Right cardiac atrium (tissue), 5 donors: ENCODE data around the gene RGS14. TPM values are rescaled to one million over a fixed set of nuclear protein-coding genes. Genes with fewer than 3 reads are reported as not detected.

ENCODE experiments used
- ATAC-seq, 2 donors: fragments of 200-7000 bp; cut with Tn5 transposase; one replicate each; pipeline versions ENCODE4 v1.8.0 to v1.9.1; 2020; ENCODE audit warnings: moderate library complexity in 2 of 2, mild to moderate bottlenecking in 1 of 2
- DNase-seq, 3 donors: peaks; one replicate each; pipeline ENCODE4 v3.0.0-alpha.2; 2020
- H3K27ac ChIP-seq: one replicate; pipeline ENCODE4 v1.5.1; 2013; ENCODE audit warnings: mild to moderate bottlenecking, low read length, control low read depth, moderate library complexity
- H3K27me3 ChIP-seq: one replicate; pipeline ENCODE4 v1.6.1; 2013; ENCODE audit not compliant: control insufficient read depth, insufficient read depth
- H3K4me1 ChIP-seq: one replicate; pipeline ENCODE4 v1.6.1; 2013; ENCODE audit warnings: low read length; ENCODE audit not compliant: control insufficient read depth, insufficient read depth
- H3K4me3 ChIP-seq: one replicate; pipeline ENCODE4 v1.5.1; 2013; ENCODE audit warnings: low read length, control low read depth
- H3K9me3 ChIP-seq: one replicate; pipeline ENCODE4 v1.6.1; 2013; ENCODE audit warnings: low read length; ENCODE audit not compliant: control insufficient read depth
- WGBS: extraction: QIAGEN DNeasy Blood & Tissue Kit; methylation state at CpG from one replicate; pipeline ENCODE4 v1.1.7; 2013; 5-methylcytosine and 5-hydroxymethylcytosine counted together
- intact Hi-C, 4 donors: fragments of 100-400 bp; cut with DNase I; formaldehyde crosslinking; loops; one replicate each; pipeline versions ENCODE4 v1.11.0 to v1.14.0; 2022 to 2023
- polyA plus RNA-seq: library from polyadenylated mRNA; stranded (reverse); fragments of 200-250 nt; gene quantifications from one replicate; pipeline ENCODE4 v1.2.3, GENCODE V29; 2013
- total RNA-seq, 4 donors: library from RNA; stranded (reverse); fragmentation: NEBNext Ultra II Directional; extraction: Animal tissue kit (Norgen Biotek cat#: 25700); gene quantifications; one replicate each; pipeline ENCODE4 v1.2.1, GENCODE V29; 2021
- donor health status: healthy with polysubstance abuse.
- donor health status: DM: no; HTN: yes; CAD: no.
- donor health status: DM: no; HTN: no; CAD: no.
- donor health status: DM: no; HTN: yes; CAD: no; lungs with severe emphysema.
- donor health status: DM: yes; HTN: yes; CAD: no.

Gene RGS14
- total and polyA plus RNA-seq, 5 donors = 3.8 to 5.1 (median 4.2) TPM

- intact Hi-C loops = no loop called here
- no peaks in the 10 kb centered on the region for H3K27me3 ChIP-seq
- no peak overlapping the region for H3K4me3 ChIP-seq
- no peak overlapping the region for H3K27ac ChIP-seq
- H3K4me1 ChIP-seq = peaks cover 4% of the 10 kb centered on the region
- WGBS = 79% methylated on average over 29 of the region's 29 CpGs
- no peak for ATAC-seq
- no peaks in the 10 kb centered on the region for H3K9me3 ChIP-seq
- peak in 1 of 3 donors; percentile 49 for DNase-seq
Measured at GRCh38 chr5:177367981-177368868, 10.5 kb downstream of the RGS14 start.

- H3K27ac ChIP-seq = no peak overlapping the region
- no peak for ATAC-seq
- peak in 1 of 3 donors; percentile 27 for DNase-seq
- WGBS = 81% methylated on average over 5 of the region's 5 CpGs
- no peak overlapping the region for H3K4me3 ChIP-seq
- H3K9me3 ChIP-seq = no peaks in the 10 kb centered on the region
- no peaks in the 10 kb centered on the region for H3K27me3 ChIP-seq
- intact Hi-C loops = no loop called here
- H3K4me1 ChIP-seq = peaks cover 4% of the 10 kb centered on the region
Measured at GRCh38 chr5:177368869-177369644, 11.3 kb downstream of the RGS14 start.

- Histone ChIP-seq H3K27me3 (no peaks in the 10 kb centered on the region), H3K9me3 (no peaks in the 10 kb centered on the region), H3K4me3 (no peak overlapping the region), H3K27ac (no peak overlapping the region), H3K4me1 (peaks cover 4% of the 10 kb centered on the region)
- ATAC-seq (no peak), DNase-seq (no peak)
- intact Hi-C loops = no loop called here
- 73% methylated on average over 11 of the region's 11 CpGs for whole genome bisulfite sequencing
Measured at GRCh38 chr5:177369645-177370440, 12.1 kb downstream of the RGS14 start.

- Histone ChIP-seq H3K27me3 (no peaks in the 10 kb centered on the region), H3K9me3 (no peaks in the 10 kb centered on the region), H3K4me1 (peaks cover 4% of the 10 kb centered on the region), H3K27ac (no peak overlapping the region), H3K4me3 (peak overlapping the region; percentile 31)
- peak; percentile 86 to 94 (median 91) for DNase-seq
- intact Hi-C loops = no loop called here
- peak; percentile 56 to 64 for ATAC-seq
- 15% methylated on average over 42 of the region's 42 CpGs for WGBS
Measured at GRCh38 chr5:177370488-177371119, 12.9 kb downstream of the RGS14 start.

- peak overlapping the region; percentile 31 for H3K4me3 ChIP-seq
- ATAC-seq = no peak
- no peak overlapping the region for H3K27ac ChIP-seq
- no peaks in the 10 kb centered on the region for H3K9me3 ChIP-seq
- H3K27me3 ChIP-seq = no peaks in the 10 kb centered on the region
- DNase-seq = peak in 1 of 3 donors; percentile 65
- intact Hi-C loops = no loop called here
- H3K4me1 ChIP-seq = peaks cover 4% of the 10 kb centered on the region
- 63% methylated on average over 26 of the region's 26 CpGs for WGBS
Measured at GRCh38 chr5:177371120-177372033, 13.7 kb downstream of the RGS14 start.

- H3K27me3 ChIP-seq = no peaks in the 10 kb centered on the region
- 90% methylated on average over 12 of the region's 12 CpGs for WGBS
- no peak for ATAC-seq
- H3K4me3 ChIP-seq = no peak overlapping the region
- H3K27ac ChIP-seq = no peak overlapping the region
- intact Hi-C loops = no loop called here
- peaks cover 4% of the 10 kb centered on the region for H3K4me1 ChIP-seq
- H3K9me3 ChIP-seq = no peaks in the 10 kb centered on the region
- DNase-seq = no peak
Measured at GRCh38 chr5:177372034-177372896, 14.5 kb downstream of the RGS14 start.

GRCh38 chr5:177372910-177373309 is 15.2 kb downstream of the RGS14 start:
- 87% methylated on average over 6 of the region's 6 CpGs for WGBS
- H3K4me3 ChIP-seq = no peak overlapping the region
- intact Hi-C loops = no loop called here

GRCh38 chr5:177373806-177374205 is 16.1 kb downstream of the RGS14 start:
- Histone ChIP-seq H3K27me3 (no peaks in the 10 kb centered on the region), H3K4me1 (no peaks in the 10 kb centered on the region), H3K9me3 (no peaks in the 10 kb centered on the region), H3K4me3 (no peak overlapping the region), H3K27ac (no peak overlapping the region)
- intact Hi-C loops = no loop called here
- ATAC-seq = no peak
- WGBS = 59% methylated on average over 6 of the region's 6 CpGs
- DNase-seq = no peak

More at GRCh38 chr5:177372910-177373309, 15.2 kb downstream of the RGS14 start:
- DNase-seq (no peak), ATAC-seq (no peak)
- Histone ChIP-seq H3K27ac (no peak overlapping the region), H3K9me3 (no peaks in the 10 kb centered on the region), H3K4me1 (no peaks in the 10 kb centered on the region), H3K27me3 (no peaks in the 10 kb centered on the region)

GRCh38 chr5:177374211-177374610 is 16.5 kb downstream of the RGS14 start:
- Histone ChIP-seq H3K27ac (no peak overlapping the region), H3K4me1 (no peaks in the 10 kb centered on the region), H3K27me3 (no peaks in the 10 kb centered on the region), H3K9me3 (no peaks in the 10 kb centered on the region), H3K4me3 (no peak overlapping the region)
- ATAC-seq = no peak
- intact Hi-C loops = no loop called here
- no peak for DNase-seq
- WGBS = 63% methylated on average over 5 of the region's 5 CpGs
